ENCODE data around the gene DFFA.
"Not testable (repeated sequence)": the region's sequence is repeated elsewhere in the genome, so short reads cannot be mapped to it uniquely, and the experiment has no call there.

Gene DFFA

GRCh38 chr1:10472220-10473144 lies at the start of gene DFFA:
DFFA (minus strand) TSS chr1:10472529; CDS start chr1:10472458, 71 bp downstream.
- DNase-seq (ENCODE audit: low read depth), result peak; percentile 83

- no peak for DNase-seq (ENCODE audit: low read depth)
Observed at GRCh38 chr1:10521537-10522157, 49.3 kb upstream of the DFFA start.

GRCh38 chr1:10520952-10521351 lies 48.6 kb upstream of the DFFA start:
- DNase-seq (ENCODE audit: low read depth), result no peak

- DNase-seq (ENCODE audit: low read depth), result no peak
Observed at GRCh38 chr1:10520497-10520896, 48.2 kb upstream of the DFFA start.

- no peak for DNase-seq (ENCODE audit: low read depth)
Observed at GRCh38 chr1:10519016-10519417, 46.7 kb upstream of the DFFA start.

GRCh38 chr1:10517677-10517982 lies 45.3 kb upstream of the DFFA start:
- no peak for DNase-seq (ENCODE audit: low read depth)

- no peak for DNase-seq (ENCODE audit: low read depth)
Observed at GRCh38 chr1:10516925-10517676, 44.8 kb upstream of the DFFA start.

- no peak for DNase-seq (ENCODE audit: low read depth)
Observed at GRCh38 chr1:10515976-10516750, 43.8 kb upstream of the DFFA start.

- no peak for DNase-seq (ENCODE audit: low read depth)
Observed at GRCh38 chr1:10515301-10515975, 43.1 kb upstream of the DFFA start.

GRCh38 chr1:10514490-10515235 lies 42.3 kb upstream of the DFFA start:
- no peak for DNase-seq (ENCODE audit: low read depth)

- no peak for DNase-seq (ENCODE audit: low read depth)
Observed at GRCh38 chr1:10513199-10513598, 40.9 kb upstream of the DFFA start.

- no peak for DNase-seq (ENCODE audit: low read depth)
Observed at GRCh38 chr1:10511494-10511885, 39.2 kb upstream of the DFFA start.

GRCh38 chr1:10510520-10511493 lies 38.5 kb upstream of the DFFA start:
- DNase-seq (ENCODE audit: low read depth), result peak; percentile 58

- DNase-seq (ENCODE audit: low read depth), result no peak
Observed at GRCh38 chr1:10509809-10510509, 37.6 kb upstream of the DFFA start.

GRCh38 chr1:10508511-10508951 lies 36.2 kb upstream of the DFFA start:
- DNase-seq (ENCODE audit: low read depth), result no peak

- DNase-seq (ENCODE audit: low read depth), result no peak
Observed at GRCh38 chr1:10507111-10507879, 35.0 kb upstream of the DFFA start.

GRCh38 chr1:10506677-10507047 lies 34.3 kb upstream of the DFFA start:
- no peak for DNase-seq (ENCODE audit: low read depth)

GRCh38 chr1:10506046-10506676 lies 33.8 kb upstream of the DFFA start:
- DNase-seq (ENCODE audit: low read depth), result not testable (repeated sequence)

Measured in stimulated activated CD8-positive, alpha-beta memory T cell treated with anti-CD3 and anti-CD28 coated beads, Interleukin-12 subunit alpha, Interleukin-12 subunit beta, amount 100 ng/mL, for 4 hours (primary cell).